Uterus (tissue), 2 donors: ENCODE measurements around the gene ZNF302.

Experiments used
- POLR2A ChIP-seq, 2 donors: fragments of 450-650 bp; IDR thresholded peaks; one replicate each; pipeline ENCODE4 v1.6.1; 2016; ENCODE audit warnings: antibody characterized with exemption in 2 of 2, mild to moderate bottlenecking in 1 of 2, moderate library complexity in 1 of 2
- TF ChIP-seq, protein P1 (sequence below), 4 experiments: fragments of 200-600 bp in 2 of 4; fragments of 450-650 bp in 2 of 4; sonication (generic) in 2 of 4; IDR thresholded peaks; one replicate each; pipeline ENCODE4 v1.5.1; 2016 to 2019; ENCODE audit warnings: antibody characterized with exemption in 4 of 4, mild to moderate bottlenecking in 2 of 4, moderate library complexity in 1 of 4

DNA sequence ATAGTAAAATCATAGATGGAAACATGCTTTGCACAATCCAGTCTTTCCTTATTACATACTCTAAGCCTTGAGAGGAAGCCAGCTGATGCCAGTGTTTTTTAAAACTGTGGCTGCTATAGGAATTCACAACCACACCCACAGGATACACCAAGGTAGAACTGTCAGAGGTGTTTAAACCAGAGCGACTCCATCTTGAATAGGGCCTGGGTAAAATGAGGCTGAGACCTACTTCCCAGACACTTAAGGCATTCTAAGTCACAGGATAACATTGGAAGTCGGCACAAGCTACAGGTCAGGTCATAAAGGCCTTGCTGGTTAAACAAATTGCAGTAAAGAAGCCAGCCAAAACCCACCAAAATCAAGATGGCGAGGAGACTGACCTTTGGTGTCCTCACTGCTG is 2.2 kb upstream of the ZNF302 start:
- TF ChIP-seq, protein P1, sequence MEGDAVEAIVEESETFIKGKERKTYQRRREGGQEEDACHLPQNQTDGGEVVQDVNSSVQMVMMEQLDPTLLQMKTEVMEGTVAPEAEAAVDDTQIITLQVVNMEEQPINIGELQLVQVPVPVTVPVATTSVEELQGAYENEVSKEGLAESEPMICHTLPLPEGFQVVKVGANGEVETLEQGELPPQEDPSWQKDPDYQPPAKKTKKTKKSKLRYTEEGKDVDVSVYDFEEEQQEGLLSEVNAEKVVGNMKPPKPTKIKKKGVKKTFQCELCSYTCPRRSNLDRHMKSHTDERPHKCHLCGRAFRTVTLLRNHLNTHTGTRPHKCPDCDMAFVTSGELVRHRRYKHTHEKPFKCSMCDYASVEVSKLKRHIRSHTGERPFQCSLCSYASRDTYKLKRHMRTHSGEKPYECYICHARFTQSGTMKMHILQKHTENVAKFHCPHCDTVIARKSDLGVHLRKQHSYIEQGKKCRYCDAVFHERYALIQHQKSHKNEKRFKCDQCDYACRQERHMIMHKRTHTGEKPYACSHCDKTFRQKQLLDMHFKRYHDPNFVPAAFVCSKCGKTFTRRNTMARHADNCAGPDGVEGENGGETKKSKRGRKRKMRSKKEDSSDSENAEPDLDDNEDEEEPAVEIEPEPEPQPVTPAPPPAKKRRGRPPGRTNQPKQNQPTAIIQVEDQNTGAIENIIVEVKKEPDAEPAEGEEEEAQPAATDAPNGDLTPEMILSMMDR (IDR thresholded peaks at IDR 0.05) = no peak
- TF ChIP-seq POLR2A (IDR thresholded peaks at IDR 0.05) = no peak
